ENCODE measurements around the gene HMCN2. TPM values are rescaled to one million over a fixed set of nuclear protein-coding genes. Genes with fewer than 3 reads are reported as not detected.
A peak's percentile ranks its signal among the peaks of the same experiment; 100 is the strongest.

Gene HMCN2
- total RNA-seq, 2 donors from 2014 or later = 20.1 to 30.6 TPM

DNA sequence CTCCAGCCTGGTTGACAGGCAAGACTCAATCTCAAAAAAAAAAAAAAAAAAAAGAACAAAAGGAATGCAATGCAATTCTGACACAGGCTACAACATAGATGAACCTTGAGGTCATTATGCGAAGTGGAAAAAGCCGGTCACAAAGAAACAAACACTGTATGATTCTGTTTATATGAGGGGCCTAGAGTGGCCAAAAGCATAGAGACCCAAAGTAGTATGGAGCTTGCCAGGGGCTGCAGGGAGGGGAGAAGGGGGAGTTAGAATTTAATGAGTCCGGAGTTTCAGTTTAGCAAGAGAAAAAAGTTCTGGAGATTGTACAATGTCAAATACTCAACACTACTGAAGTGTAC, 146.0 kb downstream of the HMCN2 start:
- Histone ChIP-seq H3K4me3 (no peak overlapping the region), H3K9me3 (no peaks in the 10 kb centered on the region), H3K4me1 (no peaks in the 10 kb centered on the region), H3K27me3 (no peaks in the 10 kb centered on the region), H3K27ac (peak overlapping the region; percentile 75), H3K36me3 (no peaks in the 10 kb centered on the region), H3K9ac (ENCODE audit: low read depth in 2 of 2, low read length in 2 of 2) (no peak overlapping the region)
- intact Hi-C loops (cut with DNase I) = no loop called here
- no peak for DNase-seq
- TF ChIP-seq, protein P1, sequence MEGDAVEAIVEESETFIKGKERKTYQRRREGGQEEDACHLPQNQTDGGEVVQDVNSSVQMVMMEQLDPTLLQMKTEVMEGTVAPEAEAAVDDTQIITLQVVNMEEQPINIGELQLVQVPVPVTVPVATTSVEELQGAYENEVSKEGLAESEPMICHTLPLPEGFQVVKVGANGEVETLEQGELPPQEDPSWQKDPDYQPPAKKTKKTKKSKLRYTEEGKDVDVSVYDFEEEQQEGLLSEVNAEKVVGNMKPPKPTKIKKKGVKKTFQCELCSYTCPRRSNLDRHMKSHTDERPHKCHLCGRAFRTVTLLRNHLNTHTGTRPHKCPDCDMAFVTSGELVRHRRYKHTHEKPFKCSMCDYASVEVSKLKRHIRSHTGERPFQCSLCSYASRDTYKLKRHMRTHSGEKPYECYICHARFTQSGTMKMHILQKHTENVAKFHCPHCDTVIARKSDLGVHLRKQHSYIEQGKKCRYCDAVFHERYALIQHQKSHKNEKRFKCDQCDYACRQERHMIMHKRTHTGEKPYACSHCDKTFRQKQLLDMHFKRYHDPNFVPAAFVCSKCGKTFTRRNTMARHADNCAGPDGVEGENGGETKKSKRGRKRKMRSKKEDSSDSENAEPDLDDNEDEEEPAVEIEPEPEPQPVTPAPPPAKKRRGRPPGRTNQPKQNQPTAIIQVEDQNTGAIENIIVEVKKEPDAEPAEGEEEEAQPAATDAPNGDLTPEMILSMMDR (IDR thresholded peaks at IDR 0.05) = no peak

DNA sequence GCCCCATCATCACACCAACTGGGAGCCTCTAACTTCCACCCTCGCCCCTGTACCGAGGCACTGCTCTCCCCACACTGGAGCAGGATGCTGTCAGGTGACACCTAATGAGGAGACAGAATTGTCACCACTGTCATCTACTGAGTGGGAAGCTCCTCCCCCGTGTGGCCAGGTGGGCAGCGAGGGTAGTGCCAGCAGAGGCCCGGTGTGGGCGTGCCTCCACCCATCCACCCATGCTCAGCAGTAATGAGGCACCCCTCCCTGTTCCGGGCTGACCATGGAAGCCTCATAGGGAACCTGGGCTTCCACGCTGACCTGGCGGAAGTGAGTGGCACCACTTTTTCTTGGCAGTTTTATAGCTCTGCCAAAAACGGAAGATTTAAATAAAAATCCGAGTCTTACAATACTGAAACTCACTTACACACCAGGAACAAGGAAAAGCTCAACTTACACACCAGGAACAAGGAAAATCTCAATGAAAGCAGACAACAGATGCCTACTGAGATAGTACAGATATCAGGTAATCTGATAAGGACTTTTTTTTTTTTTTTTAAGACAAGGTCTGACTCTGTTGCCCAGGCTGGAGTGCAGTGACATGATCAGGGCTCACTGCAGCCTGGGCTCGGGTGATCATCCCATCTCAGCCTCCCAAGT, 148.6 kb downstream of the HMCN2 start:
- no peak overlapping the region for H3K4me3 ChIP-seq

DNA sequence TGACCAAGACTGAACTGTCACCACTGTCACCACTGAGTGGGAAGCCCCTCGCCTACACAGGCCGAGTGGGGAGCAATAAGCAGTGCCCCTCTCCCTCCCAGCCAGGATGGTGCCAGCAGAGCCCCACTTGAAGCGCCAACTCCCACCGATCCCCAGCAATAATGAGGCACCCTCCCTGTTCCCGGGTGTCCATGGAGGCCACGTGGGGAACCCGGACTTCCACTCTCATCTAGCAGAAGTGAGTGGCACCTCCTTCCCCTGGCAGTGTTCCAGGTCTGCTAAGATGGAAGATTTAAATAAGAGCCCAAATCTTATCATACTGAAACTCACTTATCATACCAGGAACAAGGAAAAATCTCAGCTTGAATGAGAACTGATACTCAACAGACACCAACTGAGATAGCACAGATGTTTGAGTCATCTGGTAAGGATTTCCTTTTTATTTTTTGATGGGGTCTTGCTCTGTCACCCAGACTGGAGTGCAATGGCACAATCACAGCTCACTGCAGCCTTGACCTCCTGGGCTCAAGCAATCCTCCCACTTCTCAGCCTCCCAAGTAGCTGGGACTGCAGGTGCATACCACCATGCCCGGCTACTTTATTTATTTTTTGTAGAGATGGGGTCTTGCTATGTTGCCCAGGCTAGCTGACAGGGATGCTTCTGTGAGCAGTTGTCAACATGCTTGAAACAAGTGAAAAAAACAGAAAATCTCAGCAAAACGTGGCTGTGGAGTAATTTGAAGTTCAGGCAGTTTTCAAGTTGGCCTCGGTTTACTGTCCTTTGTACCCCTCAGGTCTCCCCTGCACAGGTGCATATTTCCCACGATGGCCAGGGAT, 149.6 kb downstream of the HMCN2 start:
- H3K27ac ChIP-seq = peak overlapping the region; percentile 85
- no peak overlapping the region for H3K4me3 ChIP-seq
- peak overlapping the region; percentile 19 to 64 for H3K9ac ChIP-seq (ENCODE audit: low read depth in 2 of 2, low read length in 2 of 2)
- intact Hi-C loops (cut with DNase I) = no loop called here
- no peaks in the 10 kb centered on the region for H3K9me3 ChIP-seq
- no peaks in the 10 kb centered on the region for H3K36me3 ChIP-seq
- peak; percentile 82 for DNase-seq
- no peaks in the 10 kb centered on the region for H3K4me1 ChIP-seq
- no peaks in the 10 kb centered on the region for H3K27me3 ChIP-seq
- TF ChIP-seq, protein P1 (IDR thresholded peaks at IDR 0.05) = no peak

More for the DNA sequence above, 148.6 kb downstream of the HMCN2 start:
- peak overlapping the region; percentile 19 for H3K9ac ChIP-seq (ENCODE audit: low read depth in 2 of 2, low read length in 2 of 2)
- no peaks in the 10 kb centered on the region for H3K9me3 ChIP-seq
- H3K4me1 ChIP-seq = no peaks in the 10 kb centered on the region
- peak; percentile 87 for DNase-seq
- H3K27me3 ChIP-seq = no peaks in the 10 kb centered on the region
- no peaks in the 10 kb centered on the region for H3K36me3 ChIP-seq
- H3K27ac ChIP-seq = peak overlapping the region; percentile 85
- intact Hi-C loops (cut with DNase I) = no loop called here
- TF ChIP-seq, protein P1 (IDR thresholded peaks at IDR 0.05) = no peak

DNA sequence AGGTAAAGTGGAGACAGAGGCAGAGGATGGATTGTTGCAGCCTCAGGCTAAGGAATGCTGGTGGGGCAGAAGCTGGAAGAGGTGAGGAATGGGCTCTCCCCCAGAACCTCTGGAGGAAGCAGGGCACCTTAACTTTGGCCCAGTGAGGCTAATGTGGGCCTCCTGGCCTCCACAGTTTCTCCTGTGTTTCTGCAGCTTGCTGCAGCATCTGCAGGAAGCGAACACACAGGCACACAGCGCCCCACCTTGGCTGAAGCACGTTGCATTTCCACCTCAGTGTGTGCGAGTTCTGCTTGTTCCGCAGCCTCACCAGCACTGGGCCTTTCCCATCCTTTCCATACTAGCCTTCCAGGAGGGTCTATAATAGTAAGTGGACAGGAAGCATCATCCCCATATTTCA, 152.0 kb downstream of the HMCN2 start:
- Histone ChIP-seq H3K27ac (no peak overlapping the region), H3K4me1 (no peaks in the 10 kb centered on the region)
- no peak for DNase-seq

DNA sequence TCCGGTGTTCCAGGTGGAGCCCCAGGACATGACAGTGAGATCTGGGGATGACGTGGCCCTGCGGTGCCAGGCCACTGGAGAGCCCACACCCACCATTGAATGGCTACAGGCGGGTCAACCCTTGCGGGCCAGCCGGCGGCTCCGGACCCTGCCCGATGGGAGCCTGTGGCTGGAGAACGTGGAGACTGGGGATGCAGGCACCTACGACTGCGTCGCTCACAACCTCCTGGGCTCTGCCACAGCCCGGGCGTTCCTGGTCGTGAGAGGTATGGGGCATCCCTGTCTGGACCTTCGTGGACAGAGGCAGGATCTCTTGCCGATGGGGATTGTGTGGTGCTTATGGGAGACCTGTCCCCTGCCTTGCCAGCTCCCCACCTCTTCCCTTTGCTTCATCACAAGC, 153.2 kb downstream of the HMCN2 start:
- Histone ChIP-seq H3K36me3 (no peaks in the 10 kb centered on the region), H3K27ac (no peak overlapping the region), H3K4me3 (no peak overlapping the region), H3K4me1 (no peaks in the 10 kb centered on the region), H3K9ac (ENCODE audit: low read depth in 2 of 2, low read length in 2 of 2) (no peak overlapping the region), H3K9me3 (no peaks in the 10 kb centered on the region), H3K27me3 (no peaks in the 10 kb centered on the region)
- TF ChIP-seq, protein P1 (IDR thresholded peaks at IDR 0.05) = no peak
- no peak for DNase-seq
- intact Hi-C loops (cut with DNase I) = no loop called here

More for the DNA sequence above, 152.0 kb downstream of the HMCN2 start:
- Histone ChIP-seq H3K9ac (ENCODE audit: low read depth in 2 of 2, low read length in 2 of 2) (no peak overlapping the region), H3K27me3 (no peaks in the 10 kb centered on the region), H3K36me3 (no peaks in the 10 kb centered on the region), H3K4me3 (no peak overlapping the region), H3K9me3 (no peaks in the 10 kb centered on the region)
- intact Hi-C loops (cut with DNase I) = no loop called here
- TF ChIP-seq, protein P1 (IDR thresholded peaks at IDR 0.05) = no peak
